Loucy (cell line): ENCODE results near the gene NR3C2.
A peak's percentile ranks its signal among the peaks of the same experiment; 100 is the strongest.

Experiments used
- H2AFZ ChIP-seq: fragments of 200-600 bp; sonication (generic); 2 replicates; pipeline ENCODE4 v1.6.0; 2016; ENCODE audit warnings: antibody characterized with exemption, mild to moderate bottlenecking, low read length, moderate library complexity
- H3F3A ChIP-seq: fragments of 200-600 bp; 2 replicates; pipeline ENCODE4 v1.6.0; 2016; ENCODE audit warnings: antibody characterized with exemption, low read depth, mild to moderate bottlenecking
- H3K27me3 ChIP-seq: fragments of 200-600 bp; sonication (generic); 2 replicates; pipeline ENCODE4 v1.6.1; 2014; ENCODE audit warnings: low read length, mild to moderate bottlenecking; ENCODE audit not compliant: insufficient read depth, poor library complexity, severe bottlenecking
- H3K36me3 ChIP-seq: fragments of 200-600 bp; sonication (generic); 2 replicates; pipeline ENCODE4 v1.6.1; 2016; ENCODE audit warnings: low read length; ENCODE audit not compliant: insufficient read depth
- H3K4me1 ChIP-seq: fragments of 200-600 bp; sonication (generic); 2 replicates; pipeline ENCODE4 v1.5.1; 2014; ENCODE audit warnings: low read length, mild to moderate bottlenecking; ENCODE audit not compliant: insufficient read depth, poor library complexity, severe bottlenecking
- H3K4me2 ChIP-seq: fragments of 200-600 bp; sonication (generic); 2 replicates; pipeline ENCODE4 v1.6.0; 2014; ENCODE audit warnings: antibody characterized with exemption, low read length, low read depth, mild to moderate bottlenecking; ENCODE audit not compliant: poor library complexity, severe bottlenecking
- H3K4me3 ChIP-seq: fragments of 200-600 bp; sonication (generic); 2 replicates; pipeline ENCODE4 v1.5.1; 2014; ENCODE audit warnings: low read length, mild to moderate bottlenecking, mixed read lengths; ENCODE audit not compliant: poor library complexity, severe bottlenecking
- H3K79me2 ChIP-seq: fragments of 200-600 bp; sonication (generic); 2 replicates; pipeline ENCODE4 v1.6.1; 2014; ENCODE audit warnings: low read length; ENCODE audit not compliant: insufficient read depth
- H3K9ac ChIP-seq: fragments of 200-600 bp; sonication (generic); 2 replicates; pipeline ENCODE4 v1.6.0; 2014; ENCODE audit warnings: mild to moderate bottlenecking, low read depth, low read length, moderate library complexity; ENCODE audit not compliant: poor library complexity, severe bottlenecking
- H3K9me2 ChIP-seq: fragments of 200-600 bp; sonication (generic); replicated peaks from 2 replicates; pipeline ENCODE4 v1.6.1; 2016; ENCODE audit warnings: low read depth, low read length, mixed read lengths
- H3K9me3 ChIP-seq: fragments of 200-600 bp; sonication (generic); 2 replicates; pipeline ENCODE4 v1.6.1; 2014; ENCODE audit warnings: mild to moderate bottlenecking, antibody characterized with exemption, low read length, low read depth; ENCODE audit not compliant: insufficient read depth
- H4K20me1 ChIP-seq: fragments of 200-600 bp; sonication (generic); 2 replicates; pipeline ENCODE4 v1.6.0; 2014; ENCODE audit warnings: antibody characterized with exemption, low read length, mild to moderate bottlenecking; ENCODE audit not compliant: insufficient read depth, poor library complexity, severe bottlenecking
- EZH2phosphoT487 ChIP-seq: fragments of 200-600 bp; IDR thresholded peaks from 2 replicates; pipeline ENCODE4 v1.6.1; 2018; ENCODE audit warnings: antibody characterized with exemption, mild to moderate bottlenecking, moderate library complexity, borderline replicate concordance
- TF ChIP-seq, protein P1 (sequence below): fragments of 200-600 bp; sonication (generic); conservative IDR thresholded peaks from 2 replicates; pipeline ENCODE4 v1.5.1; 2014; ENCODE audit warnings: mild to moderate bottlenecking, antibody characterized with exemption, low read length

Gene NR3C2

GRCh38 chr4:148054275-148054674 lies 387.9 kb downstream of the NR3C2 start:
- H3K9me2 ChIP-seq = no peaks in the 10 kb centered on the region

DNA sequence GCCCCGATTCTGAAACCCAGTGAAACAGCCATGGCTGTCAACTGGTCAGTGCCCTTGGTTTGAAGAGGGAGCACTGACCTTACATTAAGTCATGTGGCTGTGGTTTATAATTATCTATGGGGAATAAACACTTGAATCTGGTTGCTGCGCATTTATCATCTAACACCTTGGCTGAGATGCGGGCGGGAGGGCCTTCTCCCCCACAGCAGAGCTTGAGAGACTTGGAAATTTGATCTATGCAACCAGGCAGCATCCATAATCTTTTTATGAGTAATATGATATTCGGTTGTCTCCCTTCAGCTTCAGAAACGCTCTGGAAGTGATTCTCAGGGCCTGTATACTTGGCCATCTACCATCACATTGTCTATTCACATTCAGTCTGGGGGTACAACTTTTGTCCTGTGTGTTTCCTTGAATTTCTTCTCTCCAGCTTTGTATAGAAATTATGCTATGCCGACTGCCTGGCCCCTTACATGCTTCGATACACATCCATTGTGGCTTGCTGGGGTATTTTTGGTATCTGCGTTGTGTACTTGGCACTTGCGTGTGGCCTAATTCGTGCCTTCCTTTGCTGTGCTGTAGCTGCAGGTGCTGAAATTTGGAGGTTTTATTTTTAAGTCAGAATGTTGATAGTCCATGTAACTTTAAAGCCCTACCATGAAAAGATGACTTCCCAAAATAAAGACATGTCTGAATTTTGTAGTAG lies 388.8 kb downstream of the NR3C2 start:
- Histone ChIP-seq H3K4me1 (no peaks in the 10 kb centered on the region), H3K4me3 (no peak overlapping the region)

More at GRCh38 chr4:148054275-148054674, 387.9 kb downstream of the NR3C2 start:
- Histone ChIP-seq H3K36me3 (no peaks in the 10 kb centered on the region), H3K9ac (no peak overlapping the region), H3K4me3 (no peak overlapping the region), H3K9me3 (no peaks in the 10 kb centered on the region), H3K4me2 (no peak overlapping the region), H2AFZ (no peak overlapping the region), H4K20me1 (no peaks in the 10 kb centered on the region), H3K4me1 (no peaks in the 10 kb centered on the region), H3F3A (no peaks in the 10 kb centered on the region), H3K27me3 (no peaks in the 10 kb centered on the region), H3K79me2 (no peaks in the 10 kb centered on the region)
- TF ChIP-seq, protein P1, sequence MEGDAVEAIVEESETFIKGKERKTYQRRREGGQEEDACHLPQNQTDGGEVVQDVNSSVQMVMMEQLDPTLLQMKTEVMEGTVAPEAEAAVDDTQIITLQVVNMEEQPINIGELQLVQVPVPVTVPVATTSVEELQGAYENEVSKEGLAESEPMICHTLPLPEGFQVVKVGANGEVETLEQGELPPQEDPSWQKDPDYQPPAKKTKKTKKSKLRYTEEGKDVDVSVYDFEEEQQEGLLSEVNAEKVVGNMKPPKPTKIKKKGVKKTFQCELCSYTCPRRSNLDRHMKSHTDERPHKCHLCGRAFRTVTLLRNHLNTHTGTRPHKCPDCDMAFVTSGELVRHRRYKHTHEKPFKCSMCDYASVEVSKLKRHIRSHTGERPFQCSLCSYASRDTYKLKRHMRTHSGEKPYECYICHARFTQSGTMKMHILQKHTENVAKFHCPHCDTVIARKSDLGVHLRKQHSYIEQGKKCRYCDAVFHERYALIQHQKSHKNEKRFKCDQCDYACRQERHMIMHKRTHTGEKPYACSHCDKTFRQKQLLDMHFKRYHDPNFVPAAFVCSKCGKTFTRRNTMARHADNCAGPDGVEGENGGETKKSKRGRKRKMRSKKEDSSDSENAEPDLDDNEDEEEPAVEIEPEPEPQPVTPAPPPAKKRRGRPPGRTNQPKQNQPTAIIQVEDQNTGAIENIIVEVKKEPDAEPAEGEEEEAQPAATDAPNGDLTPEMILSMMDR = no peak
- TF ChIP-seq EZH2phosphoT487 = no peak

DNA sequence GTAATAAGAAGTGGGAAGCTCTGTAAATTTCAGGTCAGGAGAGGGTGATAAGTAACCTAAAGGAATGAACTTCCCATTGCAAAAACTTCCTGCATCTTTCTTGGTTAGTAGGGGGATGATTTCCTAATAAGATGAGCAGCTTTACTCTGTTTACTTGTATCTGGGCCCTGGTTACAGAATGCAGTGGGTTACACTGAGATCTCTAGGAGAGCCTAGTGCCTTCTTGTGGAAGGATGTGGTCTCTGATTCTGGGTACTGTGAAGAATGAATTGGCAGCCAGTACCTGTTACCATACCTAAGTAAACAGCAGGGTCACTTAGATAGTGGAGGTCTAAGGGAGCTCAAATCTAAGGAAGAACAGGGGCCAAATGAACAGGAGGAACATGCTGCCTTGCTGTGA lies 389.8 kb downstream of the NR3C2 start:
- no peaks in the 10 kb centered on the region for H3K79me2 ChIP-seq
- peaks cover 7% of the 10 kb centered on the region; the same call in 1 of the 2 replicates for H3K36me3 ChIP-seq
- H3K4me3 ChIP-seq = no peak overlapping the region
- H3K4me2 ChIP-seq = no peak overlapping the region
- no peak for TF ChIP-seq EZH2phosphoT487
- TF ChIP-seq, protein P1 = peak; percentile 20; the same call in 1 of the 2 replicates
- no peak overlapping the region for H2AFZ ChIP-seq
- no peaks in the 10 kb centered on the region for H3K4me1 ChIP-seq
- H4K20me1 ChIP-seq = no peaks in the 10 kb centered on the region
- no peaks in the 10 kb centered on the region for H3F3A ChIP-seq
- H3K9ac ChIP-seq = no peak overlapping the region
- H3K9me2 ChIP-seq = no peaks in the 10 kb centered on the region
- no peaks in the 10 kb centered on the region for H3K9me3 ChIP-seq
- H3K27me3 ChIP-seq = no peaks in the 10 kb centered on the region

More for the DNA sequence above, 388.8 kb downstream of the NR3C2 start:
- no peaks in the 10 kb centered on the region for H3K9me2 ChIP-seq
- no peak overlapping the region for H2AFZ ChIP-seq
- no peaks in the 10 kb centered on the region for H4K20me1 ChIP-seq
- H3K9me3 ChIP-seq = no peaks in the 10 kb centered on the region
- H3F3A ChIP-seq = no peaks in the 10 kb centered on the region
- no peaks in the 10 kb centered on the region for H3K27me3 ChIP-seq
- peaks cover 3% of the 10 kb centered on the region; the same call in 1 of the 2 replicates for H3K36me3 ChIP-seq
- no peak overlapping the region for H3K9ac ChIP-seq
- H3K79me2 ChIP-seq = no peaks in the 10 kb centered on the region
- TF ChIP-seq, protein P1 = no peak
- TF ChIP-seq EZH2phosphoT487 = no peak
- H3K4me2 ChIP-seq = no peak overlapping the region
